Measurements from ENCODE around the gene EIF4E2.

Gene EIF4E2

GRCh38 chr2:232511336-232511890 is 39.1 kb upstream of the EIF4E2 start:
- Histone ChIP-seq H3K4me2 (ENCODE audit: low read depth, low read length, poor library complexity, severe bottlenecking) (no peak overlapping the region), H3K4me3 (ENCODE audit: insufficient read depth, low read length, poor library complexity, severe bottlenecking) (no peak overlapping the region), H3K9me3 (ENCODE audit: insufficient read depth, low read length) (no peaks in the 10 kb centered on the region), H3F3A (ENCODE audit: insufficient read depth) (no peaks in the 10 kb centered on the region), H3K36me3 (ENCODE audit: low read length) (no peaks in the 10 kb centered on the region), H3K9ac (ENCODE audit: low read length) (no peak overlapping the region), H3K27ac (ENCODE audit: low read depth, low read length) (no peak overlapping the region), H3K9me2 (replicated peaks; ENCODE audit: insufficient read depth, low read length) (no peaks in the 10 kb centered on the region), H3K27me3 (ENCODE audit: low read length) (no peaks in the 10 kb centered on the region), H4K20me1 (ENCODE audit: low read depth, low read length) (no peaks in the 10 kb centered on the region), H3K79me2 (ENCODE audit: insufficient read depth, low read length) (no peaks in the 10 kb centered on the region), H2AFZ (ENCODE audit: low read depth, low read length, severe bottlenecking) (no peak overlapping the region)
- no peak for TF ChIP-seq EZH2phosphoT487 (conservative IDR thresholded peaks at IDR 0.05; ENCODE audit: low read length)
- TF ChIP-seq, protein P1, sequence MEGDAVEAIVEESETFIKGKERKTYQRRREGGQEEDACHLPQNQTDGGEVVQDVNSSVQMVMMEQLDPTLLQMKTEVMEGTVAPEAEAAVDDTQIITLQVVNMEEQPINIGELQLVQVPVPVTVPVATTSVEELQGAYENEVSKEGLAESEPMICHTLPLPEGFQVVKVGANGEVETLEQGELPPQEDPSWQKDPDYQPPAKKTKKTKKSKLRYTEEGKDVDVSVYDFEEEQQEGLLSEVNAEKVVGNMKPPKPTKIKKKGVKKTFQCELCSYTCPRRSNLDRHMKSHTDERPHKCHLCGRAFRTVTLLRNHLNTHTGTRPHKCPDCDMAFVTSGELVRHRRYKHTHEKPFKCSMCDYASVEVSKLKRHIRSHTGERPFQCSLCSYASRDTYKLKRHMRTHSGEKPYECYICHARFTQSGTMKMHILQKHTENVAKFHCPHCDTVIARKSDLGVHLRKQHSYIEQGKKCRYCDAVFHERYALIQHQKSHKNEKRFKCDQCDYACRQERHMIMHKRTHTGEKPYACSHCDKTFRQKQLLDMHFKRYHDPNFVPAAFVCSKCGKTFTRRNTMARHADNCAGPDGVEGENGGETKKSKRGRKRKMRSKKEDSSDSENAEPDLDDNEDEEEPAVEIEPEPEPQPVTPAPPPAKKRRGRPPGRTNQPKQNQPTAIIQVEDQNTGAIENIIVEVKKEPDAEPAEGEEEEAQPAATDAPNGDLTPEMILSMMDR (IDR thresholded peaks at IDR 0.05; ENCODE audit: insufficient read depth, low read length, poor library complexity, severe bottlenecking), result no peak

DNA sequence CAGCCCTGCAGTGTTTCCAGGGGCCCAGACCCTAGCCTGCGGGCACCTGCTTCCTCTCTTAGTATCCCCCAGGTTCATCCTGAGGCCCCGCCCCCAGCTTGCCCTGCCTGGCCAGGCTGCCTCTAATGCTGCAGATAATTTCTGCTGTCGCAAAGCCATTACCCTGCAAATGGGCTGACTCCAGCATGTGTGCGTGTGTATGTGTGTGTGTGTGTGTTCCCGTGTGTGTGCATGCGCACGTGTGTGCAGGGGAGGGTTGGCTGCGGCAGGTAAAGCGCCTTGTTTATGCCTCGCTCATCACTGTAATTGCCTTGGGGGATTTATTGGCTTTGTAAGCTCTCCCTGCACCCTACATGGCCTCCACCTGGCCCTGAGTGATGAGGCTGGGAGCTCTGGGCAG is 37.9 kb upstream of the EIF4E2 start:
- Histone ChIP-seq H3K9me2 (replicated peaks; ENCODE audit: insufficient read depth, low read length) (no peaks in the 10 kb centered on the region), H3K36me3 (ENCODE audit: low read length) (no peaks in the 10 kb centered on the region), H3K79me2 (ENCODE audit: insufficient read depth, low read length) (no peaks in the 10 kb centered on the region), H3K9me3 (ENCODE audit: insufficient read depth, low read length) (no peaks in the 10 kb centered on the region), H3K27ac (ENCODE audit: low read depth, low read length) (no peak overlapping the region), H3K27me3 (ENCODE audit: low read length) (no peaks in the 10 kb centered on the region), H2AFZ (ENCODE audit: low read depth, low read length, severe bottlenecking) (no peak overlapping the region), H3K9ac (ENCODE audit: low read length) (no peak overlapping the region), H4K20me1 (ENCODE audit: low read depth, low read length) (no peaks in the 10 kb centered on the region), H3K4me2 (ENCODE audit: low read depth, low read length, poor library complexity, severe bottlenecking) (no peak overlapping the region), H3K4me3 (ENCODE audit: insufficient read depth, low read length, poor library complexity, severe bottlenecking) (no peak overlapping the region), H3F3A (ENCODE audit: insufficient read depth) (no peaks in the 10 kb centered on the region)
- TF ChIP-seq, protein P1 (IDR thresholded peaks at IDR 0.05; ENCODE audit: insufficient read depth, low read length, poor library complexity, severe bottlenecking), result no peak
- no peak for TF ChIP-seq EZH2phosphoT487 (conservative IDR thresholded peaks at IDR 0.05; ENCODE audit: low read length)

DNA sequence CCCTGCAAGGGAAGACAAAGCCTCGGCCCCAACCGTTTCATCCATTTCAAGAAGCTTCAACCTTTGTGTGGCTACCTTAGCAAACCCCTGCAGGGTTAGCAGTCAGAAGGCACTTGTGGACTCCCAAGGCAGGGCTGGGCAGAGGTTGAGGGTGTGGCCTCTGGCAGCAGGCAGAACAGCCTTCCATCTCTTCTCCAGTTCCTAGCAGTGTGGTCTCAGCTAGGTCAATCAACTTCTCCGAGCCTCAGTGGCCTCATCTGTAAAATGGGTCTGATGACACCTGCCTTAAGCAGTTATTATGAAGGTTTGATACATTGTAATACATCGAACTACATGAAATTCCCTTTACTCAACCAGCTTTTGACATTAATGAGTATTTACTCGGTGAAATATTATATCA is 37.1 kb upstream of the EIF4E2 start:
- Histone ChIP-seq H4K20me1 (ENCODE audit: low read depth, low read length) (no peaks in the 10 kb centered on the region), H3K9me3 (ENCODE audit: insufficient read depth, low read length) (no peaks in the 10 kb centered on the region), H3K27me3 (ENCODE audit: low read length) (no peaks in the 10 kb centered on the region), H3K4me2 (ENCODE audit: low read depth, low read length, poor library complexity, severe bottlenecking) (no peak overlapping the region), H3K36me3 (ENCODE audit: low read length) (no peaks in the 10 kb centered on the region), H2AFZ (ENCODE audit: low read depth, low read length, severe bottlenecking) (no peak overlapping the region), H3F3A (ENCODE audit: insufficient read depth) (no peaks in the 10 kb centered on the region), H3K79me2 (ENCODE audit: insufficient read depth, low read length) (no peaks in the 10 kb centered on the region), H3K9ac (ENCODE audit: low read length) (no peak overlapping the region), H3K27ac (ENCODE audit: low read depth, low read length) (no peak overlapping the region), H3K9me2 (replicated peaks; ENCODE audit: insufficient read depth, low read length) (no peaks in the 10 kb centered on the region), H3K4me3 (ENCODE audit: insufficient read depth, low read length, poor library complexity, severe bottlenecking) (no peak overlapping the region)
- TF ChIP-seq, protein P1 (IDR thresholded peaks at IDR 0.05; ENCODE audit: insufficient read depth, low read length, poor library complexity, severe bottlenecking), result no peak
- TF ChIP-seq EZH2phosphoT487 (conservative IDR thresholded peaks at IDR 0.05; ENCODE audit: low read length), result no peak

Data from SU-DHL-6 (cell line).